ENCODE measurements around the gene CAMKK2.

GRCh38 chr12:121233628-121234020 is 62.9 kb downstream of the CAMKK2 start:
- TF ChIP-seq CTCF (IDR thresholded peaks at IDR 0.05) = no peak
- no peak for TF ChIP-seq RXRA (IDR thresholded peaks at IDR 0.05; ENCODE audit: borderline replicate concordance, low read depth)
- TF ChIP-seq MEF2A (IDR thresholded peaks at IDR 0.05; ENCODE audit: borderline replicate concordance, low read depth) = no peak
- TF ChIP-seq USF1 (IDR thresholded peaks at IDR 0.05; ENCODE audit: borderline replicate concordance, low read depth) = no peak
- TF ChIP-seq CHD2 (IDR thresholded peaks at IDR 0.05; ENCODE audit: low read length, partially characterized antibody) = no peak
- TF ChIP-seq GABPA (IDR thresholded peaks at IDR 0.05; ENCODE audit: low read depth) = no peak
- no peak for TF ChIP-seq MAX (IDR thresholded peaks at IDR 0.05; ENCODE audit: low read depth)
- TF ChIP-seq JUND (IDR thresholded peaks at IDR 0.05) = no peak
- TF ChIP-seq USF2 (IDR thresholded peaks at IDR 0.05; ENCODE audit: borderline replicate concordance, low read depth, low read length) = no peak
- no peak for TF ChIP-seq POLR2AphosphoS5 (IDR thresholded peaks at IDR 0.05; ENCODE audit: low read depth, low read length)
- no peak for TF ChIP-seq REST (IDR thresholded peaks at IDR 0.05; ENCODE audit: low read depth, low read length)
- no peak for TF ChIP-seq EP300 (IDR thresholded peaks at IDR 0.05; ENCODE audit: borderline replicate concordance in 1 of 2, low read depth in 1 of 2, low read length in 1 of 2)
- TF ChIP-seq RAD21 (IDR thresholded peaks at IDR 0.05; ENCODE audit: low read length) = no peak
- TF ChIP-seq TEAD4 (IDR thresholded peaks at IDR 0.05; ENCODE audit: borderline replicate concordance, insufficient read depth) = no peak
